GM18520 (cell line): ENCODE data around the gene GPR4.

Experiments
- ATAC-seq: cut with Tn5 transposase; IDR thresholded peaks from one replicate; pipeline ENCODE4 v1.9.1; 2021; ENCODE audit not compliant: unreplicated experiment

GPR4 gene

GRCh38 chr19:45556835-45557234, 45.2 kb downstream of the GPR4 start:
- ATAC-seq: no peak

GRCh38 chr19:45554481-45554880, 47.5 kb downstream of the GPR4 start:
- ATAC-seq: no peak

DNA sequence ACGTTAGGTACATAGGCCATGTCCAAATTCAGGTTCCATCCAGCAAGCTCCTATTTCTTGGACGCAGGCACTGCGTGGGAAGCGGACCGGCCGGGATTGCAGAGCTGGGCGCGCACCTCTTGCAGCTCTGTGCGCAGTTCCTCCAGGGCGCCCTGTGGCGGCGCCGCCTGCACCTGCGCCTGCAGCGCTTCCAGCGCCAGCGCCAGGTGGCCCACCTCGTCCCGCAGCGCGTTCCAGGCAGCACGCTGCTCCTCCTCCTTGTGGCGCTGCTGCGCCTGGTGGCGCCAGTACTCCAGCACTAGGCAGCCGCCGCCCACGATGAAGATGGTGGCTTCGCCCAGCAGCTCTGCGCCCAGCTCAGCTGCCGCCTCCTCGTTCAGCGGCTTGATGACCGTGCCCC, 48.5 kb downstream of the GPR4 start:
- ATAC-seq: no peak

- ATAC-seq: no peak
Measured at GRCh38 chr19:45547965-45548609, 53.9 kb downstream of the GPR4 start.

DNA sequence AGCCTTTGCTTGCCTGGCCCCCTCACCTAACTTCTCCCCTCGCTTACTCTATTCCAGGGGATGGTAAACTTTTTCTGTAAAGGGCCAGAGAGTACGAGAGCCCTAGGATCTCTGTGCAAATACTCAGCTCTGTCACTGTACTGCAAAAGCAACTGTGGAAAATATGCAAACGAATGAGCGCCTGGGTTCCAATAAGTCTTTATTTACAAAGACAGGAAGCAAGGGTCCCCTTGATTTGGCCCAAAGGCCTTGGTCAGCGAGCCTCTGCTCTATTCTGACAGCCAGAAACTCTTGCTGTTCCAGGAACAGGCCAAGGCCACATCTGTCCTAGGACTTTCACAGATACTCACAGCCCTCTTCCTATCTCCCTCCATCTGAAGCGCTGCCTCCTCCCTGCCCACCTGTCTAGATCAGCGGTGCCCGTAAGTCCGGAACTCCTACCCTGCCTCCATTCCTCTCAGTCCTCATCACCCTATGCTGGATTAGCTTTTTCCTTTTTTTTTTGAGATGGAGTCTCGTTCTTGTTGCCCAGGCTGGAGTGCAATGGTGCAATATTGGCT, 54.7 kb downstream of the GPR4 start:
- no peak for ATAC-seq

DNA sequence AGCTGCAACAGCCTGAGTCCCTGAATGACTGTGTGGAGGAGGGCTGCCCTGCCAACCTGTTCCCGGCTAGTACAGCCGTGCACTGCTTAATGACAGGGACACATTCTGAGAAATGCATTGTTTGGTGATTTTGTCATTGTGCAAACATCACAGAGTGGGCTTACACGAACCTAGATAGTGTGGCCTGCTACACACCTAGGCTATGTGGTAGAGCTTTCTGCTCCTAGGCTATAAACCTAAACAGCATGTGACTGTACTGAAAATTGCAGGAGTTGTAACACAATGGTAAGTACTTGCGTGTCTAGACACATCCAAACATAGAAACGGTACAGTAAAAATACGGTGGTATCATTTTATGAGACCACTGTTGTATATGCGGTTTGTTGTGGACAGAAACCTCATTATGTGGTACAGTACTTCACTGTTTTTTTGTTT, 59.8 kb downstream of the GPR4 start:
- ATAC-seq: no peak
